Urinary bladder (tissue), 4 donors: ENCODE results near the gene KIF26B. TPM values are rescaled to one million over a fixed set of nuclear protein-coding genes. Genes with fewer than 3 reads are reported as not detected.
A peak's percentile ranks its signal among the peaks of the same experiment; 100 is the strongest.

ENCODE experiments used
- DNase-seq: peaks from one replicate; pipeline ENCODE4 v3.0.0-alpha.2; 2015; ENCODE audit errors: extremely low spot score
- H3K27ac ChIP-seq: one replicate; pipeline ENCODE4 v1.5.1; 2013; ENCODE audit warnings: low read depth, mild to moderate bottlenecking, moderate library complexity
- H3K36me3 ChIP-seq: one replicate; pipeline ENCODE4 v1.6.1; 2013; ENCODE audit warnings: mild to moderate bottlenecking, moderate library complexity; ENCODE audit not compliant: insufficient read depth
- H3K4me1 ChIP-seq: one replicate; pipeline ENCODE4 v1.6.1; 2013; ENCODE audit warnings: mild to moderate bottlenecking, moderate library complexity; ENCODE audit not compliant: insufficient read depth
- H3K4me3 ChIP-seq: one replicate; pipeline ENCODE4 v1.5.1; 2013; ENCODE audit warnings: low read depth, low read length
- WGBS: extraction: QIAGEN DNeasy Blood & Tissue Kit; methylation state at CpG from one replicate; pipeline ENCODE4 v1.1.7; 2013; 5-methylcytosine and 5-hydroxymethylcytosine counted together
- polyA plus RNA-seq: library from polyadenylated mRNA; stranded (reverse); fragments of 200-250 nt; gene quantifications from one replicate; pipeline ENCODE4 v1.2.3, GENCODE V29; 2013
- total RNA-seq: library from RNA; depleted of rRNA; stranded (reverse); fragments of >200 nt; gene quantifications from one replicate; pipeline ENCODE4 v1.2.3, GENCODE V29; 2014
- donor health status: healthy with polysubstance abuse.
- donor health status: healthy.

The KIF26B gene
- total and polyA plus RNA-seq, 2 donors, result 0.62 to 12.2 TPM

GRCh38 chr1:245561665-245562234 lies 407.0 kb downstream of the KIF26B start:
- no peak overlapping the region for H3K27ac ChIP-seq
- WGBS, result 86% methylated on average over 10 of the region's 10 CpGs
- no peak overlapping the region for H3K4me3 ChIP-seq
- H3K4me1 ChIP-seq, result no peaks in the 10 kb centered on the region
- DNase-seq, result no peak
- H3K36me3 ChIP-seq, result no peaks in the 10 kb centered on the region

- DNase-seq, result no peak
- WGBS, result 91% methylated on average over 2 of the region's 2 CpGs
- H3K36me3 ChIP-seq, result no peaks in the 10 kb centered on the region
These were observed 411.3 kb downstream of the KIF26B start for GRCh38 chr1:245566134-245566533.

GRCh38 chr1:245566952-245567351 lies 412.2 kb downstream of the KIF26B start:
- WGBS, result 27% methylated on average over 6 of the region's 6 CpGs

More at GRCh38 chr1:245566134-245566533, 411.3 kb downstream of the KIF26B start:
- Histone ChIP-seq H3K4me1 (no peaks in the 10 kb centered on the region), H3K4me3 (no peak overlapping the region), H3K27ac (no peak overlapping the region)

DNA sequence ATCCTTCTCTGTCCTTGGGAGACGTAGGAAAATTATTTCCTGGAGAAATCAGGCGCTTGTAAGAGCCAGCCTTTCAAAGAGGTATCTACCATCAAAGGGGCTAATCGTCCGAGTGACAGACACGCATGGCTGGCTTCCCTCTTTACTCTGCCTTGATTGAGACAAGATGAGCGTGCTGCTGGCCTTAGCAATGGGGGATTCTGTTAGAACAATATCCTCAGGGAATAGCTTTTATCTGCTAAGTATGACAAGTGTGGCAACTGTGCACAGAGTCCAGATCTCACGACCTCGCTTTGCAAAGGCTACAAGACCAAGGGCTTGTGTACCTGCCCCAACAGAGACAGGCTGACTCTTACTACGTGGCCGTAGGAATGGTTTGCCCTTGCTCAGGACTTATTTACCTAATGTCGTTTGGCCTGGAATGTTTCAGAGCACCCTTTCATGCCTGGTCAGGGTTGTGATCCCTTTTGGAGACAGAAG lies 417.1 kb downstream of the KIF26B start:
- 83% methylated on average over 11 of the region's 11 CpGs for WGBS
- H3K4me1 ChIP-seq, result no peaks in the 10 kb centered on the region
- H3K36me3 ChIP-seq, result no peaks in the 10 kb centered on the region
- DNase-seq, result no peak
- H3K4me3 ChIP-seq, result no peak overlapping the region
- H3K27ac ChIP-seq, result no peak overlapping the region

More at GRCh38 chr1:245566952-245567351, 412.2 kb downstream of the KIF26B start:
- Histone ChIP-seq H3K36me3 (no peaks in the 10 kb centered on the region), H3K4me3 (no peak overlapping the region), H3K27ac (no peak overlapping the region), H3K4me1 (no peaks in the 10 kb centered on the region)
- DNase-seq, result peak; percentile 62

DNA sequence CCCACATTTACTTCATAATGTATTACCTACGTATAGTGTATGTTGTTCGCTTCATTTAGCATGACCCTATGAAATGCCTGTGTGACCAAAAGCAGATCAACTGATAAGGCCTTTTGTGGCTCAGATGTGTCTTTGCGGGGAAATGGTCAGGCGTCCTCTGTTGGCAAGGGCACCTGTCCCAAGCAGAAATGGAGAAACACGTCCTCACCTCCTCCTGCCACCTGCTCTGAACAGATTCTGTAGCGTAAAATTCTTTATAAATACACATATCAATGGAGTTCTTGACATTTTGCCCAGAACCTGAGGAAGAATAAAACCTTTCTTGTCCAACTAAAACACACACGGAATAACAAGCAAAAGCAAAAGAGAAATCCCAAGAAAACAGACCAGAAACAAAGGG lies 417.9 kb downstream of the KIF26B start:
- Histone ChIP-seq H3K4me1 (no peaks in the 10 kb centered on the region), H3K27ac (no peak overlapping the region), H3K4me3 (no peak overlapping the region), H3K36me3 (no peaks in the 10 kb centered on the region)
- WGBS, result 89% methylated on average over 7 of the region's 7 CpGs
- no peak for DNase-seq

- 64% methylated on average over 2 of the region's 2 CpGs for WGBS
- H3K4me1 ChIP-seq, result no peaks in the 10 kb centered on the region
- H3K36me3 ChIP-seq, result no peaks in the 10 kb centered on the region
- no peak for DNase-seq
- no peak overlapping the region for H3K4me3 ChIP-seq
- no peak overlapping the region for H3K27ac ChIP-seq
These were observed 420.9 kb downstream of the KIF26B start for GRCh38 chr1:245575710-245576109.

GRCh38 chr1:245576323-245576722 lies 421.5 kb downstream of the KIF26B start:
- H3K4me3 ChIP-seq, result no peak overlapping the region
- DNase-seq, result no peak
- no peaks in the 10 kb centered on the region for H3K4me1 ChIP-seq
- 84% methylated on average over 4 of the region's 4 CpGs for whole genome bisulfite sequencing
- no peak overlapping the region for H3K27ac ChIP-seq
- no peaks in the 10 kb centered on the region for H3K36me3 ChIP-seq

- no peak for DNase-seq
- Histone ChIP-seq H3K4me1 (no peaks in the 10 kb centered on the region), H3K27ac (no peak overlapping the region), H3K4me3 (no peak overlapping the region), H3K36me3 (no peaks in the 10 kb centered on the region)
- WGBS, result 95% methylated on average over 34 of the region's 34 CpGs
These were observed 422.7 kb downstream of the KIF26B start for GRCh38 chr1:245577191-245578157.

GRCh38 chr1:245578308-245578707 lies 423.5 kb downstream of the KIF26B start:
- H3K4me3 ChIP-seq, result no peak overlapping the region
- 90% methylated on average over 3 of the region's 3 CpGs for WGBS
- DNase-seq, result no peak
- no peak overlapping the region for H3K27ac ChIP-seq
- H3K36me3 ChIP-seq, result no peaks in the 10 kb centered on the region
- no peaks in the 10 kb centered on the region for H3K4me1 ChIP-seq

DNA sequence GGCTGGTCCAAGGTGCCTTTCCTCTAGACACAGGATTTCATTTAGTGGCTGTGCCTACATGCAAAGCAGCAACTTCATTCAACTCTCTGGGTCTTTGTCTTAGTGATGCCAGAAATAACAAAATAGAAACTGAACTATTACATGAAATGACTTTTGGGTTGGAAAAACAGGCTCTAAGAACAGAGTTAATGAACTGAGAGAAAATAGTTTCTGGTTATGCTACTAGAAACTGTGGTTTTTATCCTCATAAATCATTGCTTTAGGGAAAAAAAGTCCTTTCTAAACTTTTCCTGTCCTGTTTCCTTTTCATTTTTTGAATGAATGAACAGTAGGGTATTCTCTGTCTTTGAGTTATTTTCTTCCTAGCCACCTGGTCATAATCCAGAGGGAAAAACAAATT lies 424.0 kb downstream of the KIF26B start:
- H3K4me3 ChIP-seq, result no peak overlapping the region
- DNase-seq, result no peak
- H3K27ac ChIP-seq, result no peak overlapping the region

DNA sequence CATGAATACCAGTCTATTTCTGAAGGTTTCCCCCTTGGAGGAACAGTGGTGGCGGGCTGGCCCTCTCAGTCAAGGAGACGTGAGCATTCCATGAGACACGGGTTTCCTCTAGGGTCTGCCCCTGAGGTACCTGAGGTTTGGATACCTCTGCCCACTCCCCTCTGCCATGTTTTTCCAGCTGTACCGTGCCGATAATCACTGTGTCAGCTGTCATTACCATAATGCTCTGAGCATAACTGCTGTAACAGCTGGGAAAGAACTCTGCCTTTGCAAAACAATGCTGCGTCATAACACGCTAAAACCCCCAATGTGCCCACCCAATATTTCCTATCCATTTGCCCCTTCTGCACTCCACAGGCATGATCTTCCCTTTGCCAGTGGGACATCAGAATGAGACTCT lies 425.1 kb downstream of the KIF26B start:
- no peaks in the 10 kb centered on the region for H3K4me1 ChIP-seq
- WGBS, result 95% methylated on average over 7 of the region's 7 CpGs
- no peak overlapping the region for H3K27ac ChIP-seq
- DNase-seq, result no peak
- no peak overlapping the region for H3K4me3 ChIP-seq
- no peaks in the 10 kb centered on the region for H3K36me3 ChIP-seq

More for the DNA sequence above, 424.0 kb downstream of the KIF26B start:
- Histone ChIP-seq H3K4me1 (no peaks in the 10 kb centered on the region), H3K36me3 (no peaks in the 10 kb centered on the region)

GRCh38 chr1:245580651-245581050 lies 425.9 kb downstream of the KIF26B start:
- Histone ChIP-seq H3K27ac (no peak overlapping the region), H3K4me1 (no peaks in the 10 kb centered on the region), H3K36me3 (no peaks in the 10 kb centered on the region), H3K4me3 (no peak overlapping the region)
- DNase-seq, result no peak
- 95% methylated on average over 6 of the region's 6 CpGs for WGBS

DNA sequence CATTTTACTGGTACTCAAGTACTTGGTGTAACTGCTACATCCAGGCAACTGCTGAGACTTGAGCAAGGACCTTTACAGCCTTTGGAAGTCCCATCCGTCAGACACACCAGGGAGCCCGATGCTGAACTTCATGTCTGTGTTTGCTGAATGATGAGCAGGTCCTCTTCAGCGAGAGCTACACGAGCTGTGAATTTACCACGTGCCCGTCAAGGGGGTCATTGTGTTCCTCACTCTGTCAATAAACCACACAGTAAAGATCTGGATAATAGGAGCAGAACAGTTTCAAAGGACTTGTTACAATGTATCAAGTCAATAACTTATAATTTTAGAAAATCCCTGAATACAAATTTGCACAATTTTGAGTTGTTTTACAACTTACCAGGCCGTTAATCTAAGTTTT lies 427.2 kb downstream of the KIF26B start:
- H3K4me3 ChIP-seq, result no peak overlapping the region
- H3K4me1 ChIP-seq, result no peaks in the 10 kb centered on the region
- WGBS, result 77% methylated on average over 7 of the region's 7 CpGs
- no peak overlapping the region for H3K27ac ChIP-seq
- no peak for DNase-seq
- no peaks in the 10 kb centered on the region for H3K36me3 ChIP-seq

DNA sequence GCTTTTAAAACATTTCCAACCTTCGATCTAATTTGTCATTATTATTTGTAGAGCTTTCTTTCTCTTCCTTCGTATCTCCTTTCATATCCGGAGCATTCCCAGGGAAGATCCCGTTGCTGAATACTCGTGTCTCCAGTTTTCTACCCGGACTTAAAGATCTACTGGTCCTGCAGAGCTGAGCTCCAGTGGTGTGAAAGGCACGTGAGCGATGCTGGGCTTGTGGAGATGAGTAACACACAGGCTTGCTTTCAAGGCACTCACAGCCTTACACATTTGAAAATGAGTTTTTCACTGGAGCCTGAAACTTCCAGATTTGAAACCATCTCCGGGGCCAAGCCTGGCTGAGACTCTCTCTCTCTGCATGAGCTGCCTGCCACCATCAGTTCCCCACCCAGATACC lies 428.3 kb downstream of the KIF26B start:
- 68% methylated on average over 9 of the region's 9 CpGs for WGBS
- H3K4me1 ChIP-seq, result no peaks in the 10 kb centered on the region
- H3K36me3 ChIP-seq, result no peaks in the 10 kb centered on the region
- H3K4me3 ChIP-seq, result no peak overlapping the region
- DNase-seq, result no peak
- H3K27ac ChIP-seq, result no peak overlapping the region
